ENCODE results near the gene CLGN.

Gene CLGN

DNA sequence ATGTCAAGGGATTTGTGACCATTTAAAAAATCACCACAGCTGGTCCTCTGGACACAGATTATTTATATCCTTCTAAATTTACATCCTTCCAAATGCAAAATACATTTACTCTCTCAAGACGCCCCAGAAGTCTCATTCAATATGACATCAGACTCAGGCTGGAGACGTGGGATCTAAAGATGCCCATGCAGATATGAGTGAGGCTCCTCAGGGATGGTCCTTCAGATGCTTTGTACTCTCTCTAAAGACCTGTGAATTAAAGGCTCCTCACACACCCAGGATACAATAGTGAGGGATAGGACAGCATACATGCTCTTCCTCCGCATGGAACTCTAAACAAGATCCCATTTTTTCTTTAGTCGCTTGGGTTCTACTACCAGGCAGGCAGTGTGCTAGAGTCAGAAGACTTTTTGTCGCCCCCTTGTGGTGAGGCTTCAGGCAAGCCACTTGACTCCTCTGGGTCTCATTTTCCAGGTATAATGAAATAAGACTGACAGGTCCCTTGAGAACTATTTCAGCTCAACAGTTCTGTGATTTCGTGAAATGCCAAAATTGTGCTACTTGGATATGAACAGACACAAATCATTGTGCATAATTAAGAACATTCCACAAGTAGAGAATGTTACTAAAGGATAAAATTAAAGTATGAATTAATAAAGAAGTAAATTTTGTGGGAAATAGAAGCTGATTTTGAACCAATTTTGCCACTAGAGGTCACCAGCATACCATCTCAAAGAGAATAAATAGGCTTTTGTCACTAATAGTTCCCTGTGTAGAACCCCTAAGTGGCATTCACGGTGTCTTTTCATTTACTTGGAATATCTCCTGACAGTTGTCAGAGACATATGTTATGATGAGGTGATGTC is 67.7 kb downstream of the CLGN start:
- TF ChIP-seq, protein P1, sequence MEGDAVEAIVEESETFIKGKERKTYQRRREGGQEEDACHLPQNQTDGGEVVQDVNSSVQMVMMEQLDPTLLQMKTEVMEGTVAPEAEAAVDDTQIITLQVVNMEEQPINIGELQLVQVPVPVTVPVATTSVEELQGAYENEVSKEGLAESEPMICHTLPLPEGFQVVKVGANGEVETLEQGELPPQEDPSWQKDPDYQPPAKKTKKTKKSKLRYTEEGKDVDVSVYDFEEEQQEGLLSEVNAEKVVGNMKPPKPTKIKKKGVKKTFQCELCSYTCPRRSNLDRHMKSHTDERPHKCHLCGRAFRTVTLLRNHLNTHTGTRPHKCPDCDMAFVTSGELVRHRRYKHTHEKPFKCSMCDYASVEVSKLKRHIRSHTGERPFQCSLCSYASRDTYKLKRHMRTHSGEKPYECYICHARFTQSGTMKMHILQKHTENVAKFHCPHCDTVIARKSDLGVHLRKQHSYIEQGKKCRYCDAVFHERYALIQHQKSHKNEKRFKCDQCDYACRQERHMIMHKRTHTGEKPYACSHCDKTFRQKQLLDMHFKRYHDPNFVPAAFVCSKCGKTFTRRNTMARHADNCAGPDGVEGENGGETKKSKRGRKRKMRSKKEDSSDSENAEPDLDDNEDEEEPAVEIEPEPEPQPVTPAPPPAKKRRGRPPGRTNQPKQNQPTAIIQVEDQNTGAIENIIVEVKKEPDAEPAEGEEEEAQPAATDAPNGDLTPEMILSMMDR (conservative IDR thresholded peaks at IDR 0.05), result peak; percentile 91
- H3K27ac ChIP-seq, result no peak overlapping the region

GRCh38 chr4:140358281-140358680 is 69.2 kb downstream of the CLGN start:
- TF ChIP-seq, protein P1 (conservative IDR thresholded peaks at IDR 0.05), result no peak
- H3K27ac ChIP-seq, result no peak overlapping the region

- TF ChIP-seq, protein P1 (conservative IDR thresholded peaks at IDR 0.05), result no peak
- H3K27ac ChIP-seq, result no peak overlapping the region
These were observed 69.6 kb downstream of the CLGN start for GRCh38 chr4:140357868-140358267.

- H3K27ac ChIP-seq, result no peak overlapping the region
- TF ChIP-seq, protein P1 (conservative IDR thresholded peaks at IDR 0.05), result no peak
These were observed 72.2 kb downstream of the CLGN start for GRCh38 chr4:140355288-140355687.

- peak overlapping the region; percentile 68 for H3K27ac ChIP-seq
- TF ChIP-seq, protein P1 (conservative IDR thresholded peaks at IDR 0.05), result no peak
These were observed 73.7 kb downstream of the CLGN start for GRCh38 chr4:140353786-140354185.

- no peak overlapping the region for H3K27ac ChIP-seq
- TF ChIP-seq, protein P1 (conservative IDR thresholded peaks at IDR 0.05), result no peak
These were observed 76.1 kb downstream of the CLGN start for GRCh38 chr4:140351093-140352075.

GRCh38 chr4:140349816-140350215 is 77.6 kb downstream of the CLGN start:
- TF ChIP-seq, protein P1 (conservative IDR thresholded peaks at IDR 0.05), result no peak
- no peak overlapping the region; the same call in 1 of the 2 replicates for H3K27ac ChIP-seq
